ENCODE data around the gene RABGAP1.

The RABGAP1 gene

DNA sequence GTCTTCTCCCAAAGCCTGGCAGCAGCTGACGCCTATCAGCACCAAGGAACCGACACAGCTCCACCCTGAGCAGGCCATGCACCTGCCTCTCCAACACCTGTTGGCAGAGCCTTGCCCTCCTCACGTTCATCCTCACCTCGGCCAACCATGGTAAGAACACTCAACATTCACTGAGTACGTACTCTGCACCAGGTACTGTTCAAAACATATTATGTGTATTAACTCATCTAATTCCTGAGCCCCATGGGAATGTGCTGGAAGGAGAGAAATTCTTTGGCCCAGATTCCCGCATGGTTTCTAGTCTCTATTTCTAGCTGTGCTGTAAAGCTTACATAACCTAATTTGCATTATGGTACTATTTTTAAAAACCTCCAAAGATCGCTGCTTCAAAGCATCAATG, 178.7 kb downstream of the RABGAP1 start:
- no peak for DNase-seq (ENCODE audit: low spot score)
- TF ChIP-seq, protein P1, sequence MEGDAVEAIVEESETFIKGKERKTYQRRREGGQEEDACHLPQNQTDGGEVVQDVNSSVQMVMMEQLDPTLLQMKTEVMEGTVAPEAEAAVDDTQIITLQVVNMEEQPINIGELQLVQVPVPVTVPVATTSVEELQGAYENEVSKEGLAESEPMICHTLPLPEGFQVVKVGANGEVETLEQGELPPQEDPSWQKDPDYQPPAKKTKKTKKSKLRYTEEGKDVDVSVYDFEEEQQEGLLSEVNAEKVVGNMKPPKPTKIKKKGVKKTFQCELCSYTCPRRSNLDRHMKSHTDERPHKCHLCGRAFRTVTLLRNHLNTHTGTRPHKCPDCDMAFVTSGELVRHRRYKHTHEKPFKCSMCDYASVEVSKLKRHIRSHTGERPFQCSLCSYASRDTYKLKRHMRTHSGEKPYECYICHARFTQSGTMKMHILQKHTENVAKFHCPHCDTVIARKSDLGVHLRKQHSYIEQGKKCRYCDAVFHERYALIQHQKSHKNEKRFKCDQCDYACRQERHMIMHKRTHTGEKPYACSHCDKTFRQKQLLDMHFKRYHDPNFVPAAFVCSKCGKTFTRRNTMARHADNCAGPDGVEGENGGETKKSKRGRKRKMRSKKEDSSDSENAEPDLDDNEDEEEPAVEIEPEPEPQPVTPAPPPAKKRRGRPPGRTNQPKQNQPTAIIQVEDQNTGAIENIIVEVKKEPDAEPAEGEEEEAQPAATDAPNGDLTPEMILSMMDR (IDR thresholded peaks at IDR 0.05; ENCODE audit: extremely low read depth, missing control alignments): no peak

DNA sequence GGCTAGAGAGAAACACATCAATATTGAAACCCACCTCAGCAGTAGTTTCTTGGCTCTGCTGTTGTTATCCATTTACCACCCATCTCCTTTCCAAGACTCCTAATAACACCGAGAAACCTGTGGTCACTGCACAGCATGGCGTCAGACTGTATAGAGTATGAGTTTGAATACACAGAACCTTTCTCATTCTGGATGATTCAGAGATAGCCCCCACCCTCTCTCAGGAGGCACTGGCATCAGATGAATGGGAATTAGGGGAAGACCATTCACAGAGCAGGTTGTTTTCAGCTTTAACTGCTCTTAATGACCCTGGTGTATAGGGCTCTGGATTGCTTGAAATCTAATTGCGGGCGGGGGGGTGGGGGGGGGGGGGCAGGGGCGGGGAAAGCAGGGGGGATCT, 179.3 kb downstream of the RABGAP1 start:
- no peak for DNase-seq (ENCODE audit: low spot score)
- TF ChIP-seq, protein P1 (IDR thresholded peaks at IDR 0.05; ENCODE audit: extremely low read depth, missing control alignments): no peak

DNA sequence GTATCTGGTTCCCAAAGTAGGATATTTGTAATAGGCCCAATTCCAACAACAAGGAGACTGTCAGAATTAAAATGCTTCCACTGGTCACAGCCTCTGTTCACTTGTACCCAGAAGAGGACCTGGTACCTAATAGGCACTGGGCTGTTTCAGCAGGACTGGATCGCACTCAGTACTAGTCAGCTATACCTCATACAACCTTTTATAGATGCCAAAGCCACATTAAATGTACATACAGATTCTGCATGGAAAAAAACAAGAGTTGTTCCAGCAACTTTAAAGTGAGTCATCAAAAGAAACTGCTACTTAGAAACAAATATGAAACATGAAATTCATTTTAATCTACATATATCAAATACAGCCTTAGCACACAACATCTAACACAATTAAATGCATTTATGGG, 180.1 kb downstream of the RABGAP1 start:
- no peak for DNase-seq (ENCODE audit: low spot score)
- TF ChIP-seq, protein P1 (IDR thresholded peaks at IDR 0.05; ENCODE audit: extremely low read depth, missing control alignments): no peak

DNA sequence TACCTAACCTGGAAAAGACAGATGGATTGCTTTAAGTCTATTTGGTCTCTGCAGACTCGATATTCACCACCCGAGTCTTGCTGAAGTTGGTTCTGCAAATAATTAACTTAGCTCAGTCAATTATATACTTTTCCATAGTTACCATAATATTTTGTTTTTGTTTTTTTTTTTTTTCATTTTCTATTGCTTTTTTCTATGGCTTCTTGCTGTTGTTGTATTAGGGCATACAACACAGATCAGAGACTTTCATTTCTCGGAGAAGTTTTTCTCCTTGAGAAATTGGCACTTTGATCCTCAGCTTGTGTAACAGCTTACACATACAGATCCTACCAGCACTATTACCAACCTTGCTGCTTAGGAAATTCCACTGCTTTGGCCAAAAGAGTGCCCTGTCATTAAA, 180.6 kb downstream of the RABGAP1 start:
- TF ChIP-seq, protein P1 (IDR thresholded peaks at IDR 0.05; ENCODE audit: extremely low read depth, missing control alignments): no peak
- DNase-seq (ENCODE audit: low spot score): no peak

DNA sequence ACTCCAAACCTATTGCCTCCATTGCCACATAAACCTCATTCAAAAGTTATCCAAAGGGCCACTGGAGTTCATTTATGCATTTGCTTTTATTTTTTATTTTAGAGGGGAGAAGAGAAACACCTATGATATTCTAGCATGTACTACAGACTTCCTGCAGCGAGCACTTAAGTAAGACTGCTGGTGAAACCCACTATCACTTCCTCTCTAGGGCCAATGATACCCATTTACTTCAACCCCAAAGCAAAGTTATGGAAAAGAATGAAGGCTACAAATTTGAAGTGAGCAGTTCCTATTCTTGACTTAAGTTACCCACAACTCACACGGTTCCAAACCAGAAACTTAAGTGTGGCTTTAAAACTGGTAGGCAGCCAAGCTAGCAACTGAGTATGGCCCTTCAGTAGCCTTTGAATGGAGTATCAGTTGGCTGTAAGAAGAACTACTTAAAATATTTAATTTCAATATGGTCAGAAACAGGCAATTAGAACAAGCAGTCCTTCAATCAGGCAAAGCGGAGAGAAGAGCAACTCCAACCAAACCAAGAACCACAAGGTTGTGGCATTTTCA, 186.8 kb downstream of the RABGAP1 start:
- no peak for DNase-seq (ENCODE audit: low spot score)
- TF ChIP-seq, protein P1 (IDR thresholded peaks at IDR 0.05; ENCODE audit: extremely low read depth, missing control alignments): no peak

DNA sequence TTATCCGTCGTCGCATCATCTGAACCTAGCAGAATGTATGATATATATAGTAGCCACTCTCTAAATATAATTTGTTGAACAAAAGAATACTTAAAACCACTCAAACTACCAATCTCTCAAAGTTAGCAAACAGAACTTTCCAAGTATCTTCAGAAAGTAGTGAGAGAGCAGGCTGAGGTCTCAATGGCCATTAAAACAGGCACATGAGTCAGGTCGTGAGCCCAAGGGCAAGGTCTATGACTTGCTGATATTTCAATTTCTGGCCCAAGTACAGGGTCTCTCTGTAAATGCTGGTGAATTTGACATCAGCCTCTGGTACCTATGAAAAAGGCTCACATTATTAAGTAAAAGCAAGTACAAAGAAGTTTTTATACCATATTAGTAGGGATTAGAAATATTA, 187.8 kb downstream of the RABGAP1 start:
- no peak for DNase-seq (ENCODE audit: low spot score)
- TF ChIP-seq, protein P1 (IDR thresholded peaks at IDR 0.05; ENCODE audit: extremely low read depth, missing control alignments): no peak

DNA sequence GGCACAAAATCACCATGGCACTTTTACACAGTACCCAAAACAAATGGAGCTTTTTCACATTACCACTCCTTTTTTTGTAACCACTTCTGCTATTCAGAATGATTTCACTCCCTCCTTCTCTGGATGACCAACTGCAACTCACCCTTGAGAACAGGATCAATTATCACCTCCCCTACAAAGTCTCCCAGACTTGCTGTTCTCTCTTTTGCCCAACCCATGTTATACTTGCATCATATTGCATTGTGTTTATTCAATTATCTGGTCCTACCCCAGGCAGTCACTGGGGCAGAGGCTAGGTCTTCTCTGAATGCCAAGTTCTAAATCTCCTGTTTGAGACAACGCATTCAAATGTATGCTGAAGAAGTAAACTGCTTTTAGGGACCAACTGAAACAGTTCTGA, 188.6 kb downstream of the RABGAP1 start:
- TF ChIP-seq, protein P1 (IDR thresholded peaks at IDR 0.05; ENCODE audit: extremely low read depth, missing control alignments): no peak
- no peak for DNase-seq (ENCODE audit: low spot score)
